ENCODE results near the gene TULP4.
"Not testable (repeated sequence)": the region's sequence is repeated elsewhere in the genome, so short reads cannot be mapped to it uniquely, and the experiment has no call there.

The TULP4 gene

GRCh38 chr6:158295976-158296853, 16.1 kb upstream of the TULP4 start:
- not testable (repeated sequence) for DNase-seq (ENCODE audit: low read depth, low spot score)

GRCh38 chr6:158296854-158297324, 15.4 kb upstream of the TULP4 start:
- DNase-seq (ENCODE audit: low read depth, low spot score): not testable (repeated sequence)

GRCh38 chr6:158297657-158298056, 14.6 kb upstream of the TULP4 start:
- not testable (repeated sequence) for DNase-seq (ENCODE audit: low read depth, low spot score)

GRCh38 chr6:158300306-158301143, 11.7 kb upstream of the TULP4 start:
- DNase-seq (ENCODE audit: low read depth, low spot score): not testable (repeated sequence)

- not testable (repeated sequence) for DNase-seq (ENCODE audit: low read depth, low spot score)
These were observed 10.7 kb upstream of the TULP4 start for GRCh38 chr6:158301561-158301960.

- DNase-seq (ENCODE audit: low read depth, low spot score): not testable (repeated sequence)
These were observed 10.0 kb upstream of the TULP4 start for GRCh38 chr6:158302195-158302796.

- no peak for DNase-seq (ENCODE audit: low read depth, low spot score)
These were observed 9.0 kb upstream of the TULP4 start for GRCh38 chr6:158303210-158303731.

- DNase-seq (ENCODE audit: low read depth, low spot score): no peak
These were observed 8.0 kb upstream of the TULP4 start for GRCh38 chr6:158304254-158304653.

- DNase-seq (ENCODE audit: low read depth, low spot score): no peak
These were observed 2.5 kb upstream of the TULP4 start for GRCh38 chr6:158309814-158310213.

GRCh38 chr6:158311193-158311592, 1.1 kb upstream of the TULP4 start:
- DNase-seq (ENCODE audit: low read depth, low spot score): no peak

- DNase-seq (ENCODE audit: low read depth, low spot score): no peak
These were observed 639 bp upstream of the TULP4 start for GRCh38 chr6:158311626-158312025.

- no peak for DNase-seq (ENCODE audit: low read depth, low spot score)
These were observed 570 bp downstream of the TULP4 start for GRCh38 chr6:158312672-158313397.

GRCh38 chr6:158313989-158314388, 1.7 kb downstream of the TULP4 start:
- DNase-seq (ENCODE audit: low read depth, low spot score): no peak

- DNase-seq (ENCODE audit: low read depth, low spot score): no peak
These were observed 2.5 kb downstream of the TULP4 start for GRCh38 chr6:158314737-158315136.

- DNase-seq (ENCODE audit: low read depth, low spot score): no peak
These were observed 3.8 kb downstream of the TULP4 start for GRCh38 chr6:158316022-158316421.

- no peak for DNase-seq (ENCODE audit: low read depth, low spot score)
These were observed 9.7 kb downstream of the TULP4 start for GRCh38 chr6:158321960-158322359.

GRCh38 chr6:158322400-158322723, 10.1 kb downstream of the TULP4 start:
- no peak for DNase-seq (ENCODE audit: low read depth, low spot score)

- DNase-seq (ENCODE audit: low read depth, low spot score): no peak
These were observed 10.7 kb downstream of the TULP4 start for GRCh38 chr6:158322724-158323560.

- no peak for DNase-seq (ENCODE audit: low read depth, low spot score)
These were observed 11.3 kb downstream of the TULP4 start for GRCh38 chr6:158323561-158323958.

- no peak for DNase-seq (ENCODE audit: low read depth, low spot score)
These were observed 11.9 kb downstream of the TULP4 start for GRCh38 chr6:158324136-158324535.
